Measurements from ENCODE around the gene COQ10A. TPM values are rescaled to one million over a fixed set of nuclear protein-coding genes. Genes with fewer than 3 reads are reported as not detected.

The COQ10A gene
- total RNA-seq, 1 donor from 2014 or later = 20.3 TPM

DNA sequence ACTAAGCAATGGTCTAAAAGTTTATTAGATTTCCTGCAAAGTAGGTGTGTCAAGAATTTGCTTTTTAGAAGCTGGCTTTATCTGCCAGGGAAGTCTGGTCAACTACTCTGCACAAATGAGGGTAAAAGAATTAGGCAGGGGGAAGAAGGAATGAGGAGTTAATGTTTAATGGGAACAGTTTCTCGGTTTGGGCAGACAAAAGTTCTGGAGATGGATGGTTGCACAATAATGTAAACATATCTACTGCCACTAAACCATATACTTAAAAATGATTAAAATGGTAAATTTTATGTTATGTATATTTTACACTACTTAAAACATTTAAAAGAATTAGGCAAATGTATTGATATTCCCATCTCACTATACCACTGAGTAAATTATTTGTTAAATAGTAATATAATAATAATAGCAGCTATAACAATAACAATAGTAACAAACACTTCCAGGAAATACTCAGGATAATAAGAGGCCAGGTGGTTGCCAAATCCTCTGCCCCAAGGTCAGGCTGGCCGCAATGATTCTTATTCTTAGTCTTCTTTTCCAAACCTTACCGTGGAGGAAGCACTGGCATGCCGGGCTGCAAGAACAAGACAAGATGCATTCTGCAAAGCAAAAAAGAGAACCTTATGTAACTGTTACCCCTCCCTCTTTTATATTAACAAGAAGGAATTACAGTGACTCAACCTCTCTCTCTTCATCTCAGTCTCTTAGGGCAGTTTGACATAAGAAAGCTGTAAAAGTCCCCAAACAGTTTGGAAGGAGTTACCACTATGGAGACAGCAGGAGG, 19.5 kb downstream of the COQ10A start:
- Mint-ChIP-seq H3K4me3 (ENCODE audit: unreplicated experiment) (no peak overlapping the region), H3K27ac (ENCODE audit: unreplicated experiment) (no peak overlapping the region), H3K4me1 (ENCODE audit: unreplicated experiment) (no peaks in the 10 kb centered on the region), H3K9me3 (ENCODE audit: unreplicated experiment) (no peaks in the 10 kb centered on the region), H3K36me3 (ENCODE audit: low read depth, unreplicated experiment) (peaks cover 22% of the 10 kb centered on the region), H3K27me3 (ENCODE audit: unreplicated experiment) (peaks cover 4% of the 10 kb centered on the region)
- TF ChIP-seq, protein P1, sequence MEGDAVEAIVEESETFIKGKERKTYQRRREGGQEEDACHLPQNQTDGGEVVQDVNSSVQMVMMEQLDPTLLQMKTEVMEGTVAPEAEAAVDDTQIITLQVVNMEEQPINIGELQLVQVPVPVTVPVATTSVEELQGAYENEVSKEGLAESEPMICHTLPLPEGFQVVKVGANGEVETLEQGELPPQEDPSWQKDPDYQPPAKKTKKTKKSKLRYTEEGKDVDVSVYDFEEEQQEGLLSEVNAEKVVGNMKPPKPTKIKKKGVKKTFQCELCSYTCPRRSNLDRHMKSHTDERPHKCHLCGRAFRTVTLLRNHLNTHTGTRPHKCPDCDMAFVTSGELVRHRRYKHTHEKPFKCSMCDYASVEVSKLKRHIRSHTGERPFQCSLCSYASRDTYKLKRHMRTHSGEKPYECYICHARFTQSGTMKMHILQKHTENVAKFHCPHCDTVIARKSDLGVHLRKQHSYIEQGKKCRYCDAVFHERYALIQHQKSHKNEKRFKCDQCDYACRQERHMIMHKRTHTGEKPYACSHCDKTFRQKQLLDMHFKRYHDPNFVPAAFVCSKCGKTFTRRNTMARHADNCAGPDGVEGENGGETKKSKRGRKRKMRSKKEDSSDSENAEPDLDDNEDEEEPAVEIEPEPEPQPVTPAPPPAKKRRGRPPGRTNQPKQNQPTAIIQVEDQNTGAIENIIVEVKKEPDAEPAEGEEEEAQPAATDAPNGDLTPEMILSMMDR (IDR thresholded peaks at IDR 0.05; ENCODE audit: unreplicated experiment) = no peak
- no peak for DNase-seq (ENCODE audit: low spot score)

DNA sequence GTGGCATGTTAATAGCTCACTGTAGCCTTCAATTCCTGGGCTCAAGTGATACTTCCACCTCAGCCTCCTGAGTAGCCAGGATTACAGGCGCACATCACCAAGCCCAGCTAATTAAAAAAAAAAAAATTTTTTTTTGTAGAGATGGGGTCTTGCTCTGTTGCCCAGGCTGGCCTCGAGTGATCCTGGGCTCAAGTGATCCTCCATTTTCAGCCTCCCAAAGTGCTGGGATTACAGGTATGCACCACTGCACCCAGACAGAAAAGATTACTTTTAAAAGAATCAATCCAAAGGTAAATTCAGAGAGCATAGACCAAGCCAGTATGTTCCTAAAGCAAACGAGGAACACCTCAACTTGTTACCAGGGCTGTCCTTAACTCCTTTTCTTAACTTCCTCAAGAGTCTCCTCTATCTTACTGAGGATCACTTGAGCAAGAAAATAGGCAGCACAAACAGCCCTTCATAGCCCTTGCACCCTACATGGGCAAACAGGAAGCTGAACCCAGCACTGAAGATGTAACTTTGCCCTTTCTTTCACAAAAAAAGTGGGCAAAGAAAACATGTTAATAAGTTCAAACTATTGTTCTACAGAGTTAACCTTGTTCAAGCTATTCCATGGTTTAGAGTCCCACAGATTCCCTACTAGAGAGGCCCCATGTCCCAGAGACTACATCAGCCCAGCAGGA, 22.1 kb downstream of the COQ10A start:
- H3K9me3 Mint-ChIP-seq (ENCODE audit: unreplicated experiment) = no peaks in the 10 kb centered on the region
- H3K27ac Mint-ChIP-seq (ENCODE audit: unreplicated experiment) = no peak overlapping the region
- H3K4me3 Mint-ChIP-seq (ENCODE audit: unreplicated experiment) = no peak overlapping the region
- DNase-seq (ENCODE audit: low spot score) = no peak
- no peaks in the 10 kb centered on the region for H3K4me1 Mint-ChIP-seq (ENCODE audit: unreplicated experiment)
- peaks cover 12% of the 10 kb centered on the region for H3K36me3 Mint-ChIP-seq (ENCODE audit: low read depth, unreplicated experiment)
- H3K27me3 Mint-ChIP-seq (ENCODE audit: unreplicated experiment) = peaks cover 3% of the 10 kb centered on the region
- TF ChIP-seq, protein P1 (IDR thresholded peaks at IDR 0.05; ENCODE audit: unreplicated experiment) = no peak

DNA sequence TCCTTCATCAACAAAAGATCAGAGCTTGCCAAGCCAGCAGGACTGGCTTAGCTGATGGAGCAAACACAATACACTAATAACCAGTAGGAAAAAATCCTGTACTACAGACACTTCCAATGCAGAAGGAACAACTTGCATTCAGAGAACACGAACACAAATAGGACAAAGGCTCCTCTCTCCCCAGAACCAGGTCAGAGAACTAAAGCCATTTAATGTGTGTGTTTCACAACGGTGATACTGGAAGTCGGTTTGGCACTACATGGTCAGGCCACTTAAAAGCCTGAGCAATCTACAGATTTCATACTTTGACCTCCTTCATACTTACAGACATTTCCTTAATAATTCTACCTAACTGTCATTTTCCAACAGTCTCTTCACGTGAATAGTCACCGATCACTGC, 27.1 kb downstream of the COQ10A start:
- no peaks in the 10 kb centered on the region for H3K9me3 Mint-ChIP-seq (ENCODE audit: unreplicated experiment)
- no peaks in the 10 kb centered on the region for H3K27me3 Mint-ChIP-seq (ENCODE audit: unreplicated experiment)
- H3K36me3 Mint-ChIP-seq (ENCODE audit: low read depth, unreplicated experiment) = peaks cover 10% of the 10 kb centered on the region
- no peak overlapping the region for H3K27ac Mint-ChIP-seq (ENCODE audit: unreplicated experiment)
- H3K4me1 Mint-ChIP-seq (ENCODE audit: unreplicated experiment) = no peaks in the 10 kb centered on the region
- TF ChIP-seq, protein P1 (IDR thresholded peaks at IDR 0.05; ENCODE audit: unreplicated experiment) = no peak
- no peak overlapping the region for H3K4me3 Mint-ChIP-seq (ENCODE audit: unreplicated experiment)
- no peak for DNase-seq (ENCODE audit: low spot score)

DNA sequence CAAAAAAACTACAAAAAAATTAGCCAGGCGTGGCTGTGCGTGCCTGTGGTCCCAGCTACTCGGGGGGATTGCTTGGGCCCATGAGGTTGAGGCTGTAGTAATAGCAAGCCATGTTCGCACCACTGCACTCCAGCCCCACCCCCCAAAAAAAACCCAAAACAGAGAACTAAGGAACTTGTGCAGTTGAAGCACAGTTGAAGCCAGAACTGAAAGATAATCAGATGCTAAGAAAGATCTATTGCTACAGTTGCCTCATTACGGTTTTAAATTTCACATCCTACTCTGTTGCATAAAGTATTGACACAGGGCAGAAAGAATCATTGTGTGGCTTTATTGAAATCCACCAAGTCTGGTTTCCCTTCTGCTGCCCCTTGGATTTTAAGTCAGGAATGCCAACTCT, 29.6 kb downstream of the COQ10A start:
- Mint-ChIP-seq H3K36me3 (ENCODE audit: low read depth, unreplicated experiment) (peaks cover 4% of the 10 kb centered on the region), H3K9me3 (ENCODE audit: unreplicated experiment) (no peaks in the 10 kb centered on the region), H3K27me3 (ENCODE audit: unreplicated experiment) (peaks cover 6% of the 10 kb centered on the region), H3K27ac (ENCODE audit: unreplicated experiment) (no peak overlapping the region), H3K4me1 (ENCODE audit: unreplicated experiment) (peaks cover 10% of the 10 kb centered on the region), H3K4me3 (ENCODE audit: unreplicated experiment) (no peak overlapping the region)
- TF ChIP-seq, protein P1 (IDR thresholded peaks at IDR 0.05; ENCODE audit: unreplicated experiment) = no peak
- DNase-seq (ENCODE audit: low spot score) = no peak

DNA sequence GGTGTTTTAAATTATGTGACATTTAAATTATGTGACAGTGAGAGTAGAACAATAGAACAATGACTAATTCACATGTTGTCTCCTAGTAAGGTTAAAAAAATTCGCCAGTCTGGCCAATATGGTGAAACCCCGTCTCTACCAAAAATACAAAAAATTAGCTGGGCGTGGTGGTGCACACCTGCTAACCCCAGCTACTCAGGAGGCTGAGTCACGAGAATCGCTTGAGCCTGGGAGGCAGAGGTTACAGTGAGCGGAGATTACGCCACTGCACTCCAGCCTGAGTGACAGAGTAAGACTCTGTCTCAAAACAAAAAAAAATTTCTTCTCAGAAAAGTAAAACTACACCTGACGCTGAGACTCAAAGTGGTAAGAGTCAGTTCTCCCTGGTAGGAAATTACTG, 30.7 kb downstream of the COQ10A start:
- TF ChIP-seq, protein P1 (IDR thresholded peaks at IDR 0.05; ENCODE audit: unreplicated experiment) = no peak
- Mint-ChIP-seq H3K4me1 (ENCODE audit: unreplicated experiment) (peaks cover 10% of the 10 kb centered on the region), H3K36me3 (ENCODE audit: low read depth, unreplicated experiment) (peaks cover 4% of the 10 kb centered on the region), H3K4me3 (ENCODE audit: unreplicated experiment) (no peak overlapping the region), H3K27me3 (ENCODE audit: unreplicated experiment) (peaks cover 7% of the 10 kb centered on the region), H3K27ac (ENCODE audit: unreplicated experiment) (no peak overlapping the region), H3K9me3 (ENCODE audit: unreplicated experiment) (no peaks in the 10 kb centered on the region)
- no peak for DNase-seq (ENCODE audit: low spot score)
